Chondrocyte (in vitro differentiated cells): ENCODE results near the gene BTG2. TPM values are rescaled to one million over a fixed set of nuclear protein-coding genes. Genes with fewer than 3 reads are reported as not detected.

Experiments used
- DNase-seq: peaks from one replicate; pipeline ENCODE4 v3.0.0; 2021; ENCODE audit warnings: mixed read lengths, low spot score
- H3K27ac Mint-ChIP-seq: one replicate; pipeline ENCODE4 v1.8.0; 2021; ENCODE audit warnings: mild to moderate bottlenecking, moderate library complexity, mixed read lengths; ENCODE audit not compliant: unreplicated experiment
- H3K27me3 Mint-ChIP-seq: 2 replicates; pipeline ENCODE4 v1.8.0; 2021; ENCODE audit warnings: low read depth, mixed read lengths
- H3K36me3 Mint-ChIP-seq: 2 replicates; pipeline ENCODE4 v1.8.0; 2021; ENCODE audit warnings: low read depth, mixed read lengths
- H3K4me1 Mint-ChIP-seq: 2 replicates; pipeline ENCODE4 v1.8.0; 2021; ENCODE audit warnings: low read depth, mild to moderate bottlenecking, mixed read lengths
- H3K4me3 Mint-ChIP-seq: one replicate; pipeline ENCODE4 v1.8.0; 2021; ENCODE audit warnings: mild to moderate bottlenecking, moderate library complexity, mixed read lengths; ENCODE audit not compliant: unreplicated experiment
- H3K9me3 Mint-ChIP-seq: 2 replicates; pipeline ENCODE4 v1.8.0; 2021; ENCODE audit warnings: low read depth, mixed read lengths
- CTCF ChIP-seq: fragments of 200-600 bp; sonication (generic); IDR thresholded peaks from 2 replicates; pipeline ENCODE4 v1.5.0; 2021; ENCODE audit warnings: antibody characterized with exemption, mild to moderate bottlenecking, moderate library complexity
- total RNA-seq: library from RNA; stranded (reverse); gene quantifications from 3 replicates; pipeline ENCODE4 v1.2.1, GENCODE V29; 2021

Gene BTG2
- total RNA-seq, 1 donor from 2014 or later = 41.3 TPM

- TF ChIP-seq CTCF = no peak
Measured at GRCh38 chr1:203274603-203275381, 30.5 kb upstream of the BTG2 start.

DNA sequence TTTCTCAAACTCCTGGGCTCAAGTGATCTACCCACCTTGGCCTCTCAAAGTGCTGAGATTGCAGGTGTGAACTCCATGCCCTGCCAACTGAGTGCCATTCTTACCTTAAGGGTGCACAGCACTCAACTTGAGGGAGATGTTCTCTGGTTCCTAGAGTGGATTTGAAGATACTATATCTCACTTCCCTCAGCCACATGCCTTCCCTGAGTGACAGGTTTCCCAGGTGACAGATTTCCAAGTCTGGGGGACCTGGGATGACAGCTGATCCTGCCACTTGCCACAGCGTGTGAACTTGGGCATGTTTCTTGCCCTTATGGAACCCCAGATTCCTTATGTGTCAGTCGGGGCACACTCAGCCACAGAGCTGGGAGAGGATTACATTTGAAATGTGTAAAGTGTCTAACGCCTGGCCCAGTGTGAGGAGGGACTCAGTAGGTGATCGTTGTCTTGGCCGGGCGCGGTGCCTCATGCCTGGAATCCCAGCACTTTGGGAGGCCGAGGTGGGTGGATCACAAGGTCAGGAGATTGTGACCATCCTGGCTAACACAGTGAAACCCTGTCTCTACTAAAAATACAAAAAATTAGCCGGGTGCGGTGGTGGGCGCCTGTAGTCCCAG, 29.6 kb upstream of the BTG2 start:
- H3K9me3 Mint-ChIP-seq = no peaks in the 10 kb centered on the region
- TF ChIP-seq CTCF = no peak
- H3K27ac Mint-ChIP-seq = no peak overlapping the region
- no peak for DNase-seq
- peaks cover 51% of the 10 kb centered on the region for H3K4me1 Mint-ChIP-seq
- no peaks in the 10 kb centered on the region for H3K27me3 Mint-ChIP-seq
- no peaks in the 10 kb centered on the region for H3K36me3 Mint-ChIP-seq
- no peak overlapping the region for H3K4me3 Mint-ChIP-seq

More at GRCh38 chr1:203274603-203275381, 30.5 kb upstream of the BTG2 start:
- H3K27ac Mint-ChIP-seq = no peak overlapping the region
- no peak overlapping the region for H3K4me3 Mint-ChIP-seq
- H3K4me1 Mint-ChIP-seq = peaks cover 46% of the 10 kb centered on the region
- no peaks in the 10 kb centered on the region for H3K36me3 Mint-ChIP-seq
- H3K27me3 Mint-ChIP-seq = no peaks in the 10 kb centered on the region
- DNase-seq = no peak
- H3K9me3 Mint-ChIP-seq = no peaks in the 10 kb centered on the region

DNA sequence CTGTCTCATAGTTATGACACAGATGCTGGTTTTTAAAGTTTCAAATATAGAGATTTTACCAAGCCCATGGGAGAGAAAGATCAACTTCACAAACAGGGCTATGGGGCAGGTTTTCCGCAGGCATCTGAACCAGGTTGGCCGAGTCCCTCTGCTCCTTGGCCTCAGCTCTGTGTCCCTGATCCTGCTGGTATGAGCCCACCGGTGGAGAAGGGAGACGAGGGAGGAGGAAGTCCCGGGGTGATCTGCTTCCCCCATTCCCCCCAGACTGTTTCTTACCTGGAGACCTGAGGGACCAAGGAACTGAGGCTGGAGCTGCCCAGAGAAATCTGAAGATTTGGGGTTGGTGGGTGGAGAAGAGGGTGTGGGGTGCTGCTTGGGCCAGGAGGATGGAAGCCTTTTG, 28.9 kb upstream of the BTG2 start:
- no peak for TF ChIP-seq CTCF
- no peak overlapping the region for H3K4me3 Mint-ChIP-seq
- H3K9me3 Mint-ChIP-seq = no peaks in the 10 kb centered on the region
- no peaks in the 10 kb centered on the region for H3K36me3 Mint-ChIP-seq
- H3K27me3 Mint-ChIP-seq = no peaks in the 10 kb centered on the region
- H3K27ac Mint-ChIP-seq = no peak overlapping the region
- DNase-seq = no peak
- H3K4me1 Mint-ChIP-seq = peaks cover 49% of the 10 kb centered on the region

DNA sequence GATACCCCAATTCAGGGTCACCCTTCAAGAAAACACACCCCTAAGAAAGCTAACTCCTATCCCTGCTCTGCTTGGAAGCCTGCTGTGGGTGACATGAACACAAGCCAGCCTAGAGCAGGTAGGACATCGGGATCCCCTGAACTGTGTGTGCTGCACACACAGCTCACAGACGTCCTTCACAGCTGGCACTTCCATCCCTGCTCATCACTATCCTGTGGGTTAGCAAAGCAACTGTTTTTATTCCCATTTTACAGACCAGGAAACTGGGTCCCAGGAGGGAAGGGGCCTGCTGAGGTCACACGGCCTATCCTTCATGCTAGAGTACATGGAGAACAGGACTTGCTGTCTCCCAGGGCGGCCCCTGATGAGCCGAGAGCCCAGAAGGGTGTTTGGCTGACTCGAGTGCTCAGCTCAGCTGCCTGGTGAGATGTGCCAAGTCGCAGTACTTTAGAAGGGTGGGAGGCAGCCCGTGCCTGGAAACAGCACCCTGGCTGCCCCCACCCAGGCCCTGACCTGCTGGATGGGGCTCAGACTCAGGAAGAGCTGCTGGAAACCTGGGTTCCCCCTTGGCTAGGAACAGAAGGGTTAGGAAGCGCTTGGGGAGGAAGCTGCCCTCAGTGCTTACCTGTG, 28.3 kb upstream of the BTG2 start:
- Mint-ChIP-seq H3K9me3 (no peaks in the 10 kb centered on the region), H3K36me3 (no peaks in the 10 kb centered on the region), H3K27me3 (no peaks in the 10 kb centered on the region), H3K4me3 (no peak overlapping the region), H3K27ac (peak overlapping the region; percentile 99), H3K4me1 (peaks cover 49% of the 10 kb centered on the region)
- TF ChIP-seq CTCF = no peak
- DNase-seq = no peak

DNA sequence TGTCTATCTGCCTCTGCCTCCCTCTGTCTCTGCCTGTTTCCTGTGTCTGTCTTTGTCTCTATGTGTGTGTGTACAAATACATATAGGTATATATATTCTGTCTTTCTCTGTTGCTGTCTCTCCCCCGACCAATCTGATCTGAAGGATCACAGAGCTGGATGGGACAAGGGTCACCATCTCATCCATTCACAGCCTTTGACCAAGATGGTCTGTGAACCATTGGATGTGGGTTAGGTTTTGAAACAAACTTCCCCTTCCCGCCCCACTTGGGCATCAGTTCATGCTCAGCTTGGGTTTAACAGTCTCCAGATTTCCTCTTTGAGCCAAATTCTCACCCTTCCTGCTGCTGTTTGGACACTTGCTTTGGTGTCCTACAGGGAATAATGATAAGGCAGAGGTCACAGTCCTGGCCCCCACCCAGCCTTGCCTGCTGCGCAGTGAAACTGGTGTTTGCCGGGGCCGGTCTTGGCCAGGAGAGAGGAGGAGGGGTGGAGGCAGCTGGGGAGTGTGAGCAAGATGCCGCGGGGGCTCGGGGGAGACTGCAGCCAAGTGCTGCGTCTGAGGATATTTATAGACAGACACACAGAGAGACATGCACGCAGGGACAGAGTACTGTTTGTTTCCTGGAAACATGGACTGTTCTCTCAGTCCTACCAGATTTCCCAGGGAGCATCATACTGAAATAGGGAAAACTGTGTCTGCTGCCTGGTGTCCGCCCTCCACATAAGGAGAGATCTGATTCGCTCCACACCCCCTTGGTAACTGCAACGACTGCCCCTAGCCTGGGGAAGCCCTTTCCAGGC, 27.0 kb upstream of the BTG2 start:
- Mint-ChIP-seq H3K27ac (peak overlapping the region; percentile 99), H3K4me1 (peaks cover 43% of the 10 kb centered on the region), H3K27me3 (no peaks in the 10 kb centered on the region), H3K4me3 (peak overlapping the region; percentile 67), H3K36me3 (no peaks in the 10 kb centered on the region), H3K9me3 (no peaks in the 10 kb centered on the region)
- DNase-seq = no peak
- TF ChIP-seq CTCF = no peak
